ENCODE results near the gene ANKUB1. TPM values are rescaled to one million over a fixed set of nuclear protein-coding genes. Genes with fewer than 3 reads are reported as not detected.

Gene ANKUB1
- total and polyA plus RNA-seq, 9 of the 15 experiments (the other 6 are each of a cell fraction or from before 2014, with no cell fraction given), result not detected

DNA sequence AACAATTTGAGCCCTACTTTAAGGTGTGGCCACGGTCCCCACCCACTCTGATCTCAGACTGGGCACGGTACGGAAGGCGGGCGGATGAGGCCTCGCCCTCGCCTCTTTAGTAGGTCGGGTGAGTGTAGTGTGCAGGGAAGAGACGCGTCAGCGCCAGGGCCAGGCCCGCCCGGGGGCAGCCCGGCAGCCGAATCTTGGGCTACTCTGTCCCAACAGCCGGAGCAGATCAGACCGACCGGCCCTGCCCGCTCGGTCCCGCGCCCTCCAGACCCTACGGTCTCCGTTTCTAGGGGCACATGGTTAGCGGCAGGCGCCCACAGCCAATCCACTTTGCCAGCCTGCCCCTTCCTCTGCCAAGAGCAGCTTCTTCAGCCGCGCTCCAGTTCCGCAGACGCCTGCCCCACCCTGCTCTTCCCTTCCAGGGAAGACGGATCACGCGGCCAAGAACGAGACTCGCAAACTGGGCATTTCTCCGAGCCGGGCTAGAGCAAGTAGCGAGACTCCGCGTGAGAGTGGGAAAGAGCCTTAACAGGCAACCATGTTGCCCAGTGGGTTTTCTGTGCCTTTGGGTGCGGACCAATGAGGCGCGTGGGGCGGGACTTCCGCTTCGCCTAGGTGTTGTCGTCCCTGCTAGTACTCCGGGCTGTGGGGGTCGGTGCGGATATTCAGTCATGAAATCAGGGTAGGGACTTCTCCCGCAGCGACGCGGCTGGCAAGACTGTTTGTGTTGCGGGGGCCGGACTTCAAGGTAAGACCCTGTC is 20.4 kb upstream of the ANKUB1 start, which contains the start of gene RNF13 (continued):
- TF ChIP-seq, protein P1, sequence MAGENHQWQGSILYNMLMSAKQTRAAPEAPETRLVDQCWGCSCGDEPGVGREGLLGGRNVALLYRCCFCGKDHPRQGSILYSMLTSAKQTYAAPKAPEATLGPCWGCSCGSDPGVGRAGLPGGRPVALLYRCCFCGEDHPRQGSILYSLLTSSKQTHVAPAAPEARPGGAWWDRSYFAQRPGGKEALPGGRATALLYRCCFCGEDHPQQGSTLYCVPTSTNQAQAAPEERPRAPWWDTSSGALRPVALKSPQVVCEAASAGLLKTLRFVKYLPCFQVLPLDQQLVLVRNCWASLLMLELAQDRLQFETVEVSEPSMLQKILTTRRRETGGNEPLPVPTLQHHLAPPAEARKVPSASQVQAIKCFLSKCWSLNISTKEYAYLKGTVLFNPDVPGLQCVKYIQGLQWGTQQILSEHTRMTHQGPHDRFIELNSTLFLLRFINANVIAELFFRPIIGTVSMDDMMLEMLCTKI (IDR thresholded peaks at IDR 0.05; ENCODE audit: partially characterized antibody), result no peak
- TF ChIP-seq TAF9B (IDR thresholded peaks at IDR 0.05; ENCODE audit: partially characterized antibody), result peak; percentile 30
- 0 out of 2 replicates have a peak, but pooled peaks have one; percentile 7 for TF ChIP-seq BHLHE40 (IDR thresholded peaks at IDR 0.05; ENCODE audit: low read length)
- TF ChIP-seq, protein P2, sequence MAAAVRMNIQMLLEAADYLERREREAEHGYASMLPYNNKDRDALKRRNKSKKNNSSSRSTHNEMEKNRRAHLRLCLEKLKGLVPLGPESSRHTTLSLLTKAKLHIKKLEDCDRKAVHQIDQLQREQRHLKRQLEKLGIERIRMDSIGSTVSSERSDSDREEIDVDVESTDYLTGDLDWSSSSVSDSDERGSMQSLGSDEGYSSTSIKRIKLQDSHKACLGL (CRISPR knock-in tag; IDR thresholded peaks at IDR 0.05; ENCODE audit: borderline replicate concordance, poor library complexity, severe bottlenecking), result no peak
- TF ChIP-seq PTTG1 (tag; IDR thresholded peaks at IDR 0.05; ENCODE audit: low read depth), result no peak
- no peak for TF ChIP-seq TBL1XR1 (IDR thresholded peaks at IDR 0.05; ENCODE audit: low read length in 2 of 2)
- TF ChIP-seq, protein P3, sequence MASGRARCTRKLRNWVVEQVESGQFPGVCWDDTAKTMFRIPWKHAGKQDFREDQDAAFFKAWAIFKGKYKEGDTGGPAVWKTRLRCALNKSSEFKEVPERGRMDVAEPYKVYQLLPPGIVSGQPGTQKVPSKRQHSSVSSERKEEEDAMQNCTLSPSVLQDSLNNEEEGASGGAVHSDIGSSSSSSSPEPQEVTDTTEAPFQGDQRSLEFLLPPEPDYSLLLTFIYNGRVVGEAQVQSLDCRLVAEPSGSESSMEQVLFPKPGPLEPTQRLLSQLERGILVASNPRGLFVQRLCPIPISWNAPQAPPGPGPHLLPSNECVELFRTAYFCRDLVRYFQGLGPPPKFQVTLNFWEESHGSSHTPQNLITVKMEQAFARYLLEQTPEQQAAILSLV (tag; IDR thresholded peaks at IDR 0.05), result no peak
- TF ChIP-seq, protein P4, sequence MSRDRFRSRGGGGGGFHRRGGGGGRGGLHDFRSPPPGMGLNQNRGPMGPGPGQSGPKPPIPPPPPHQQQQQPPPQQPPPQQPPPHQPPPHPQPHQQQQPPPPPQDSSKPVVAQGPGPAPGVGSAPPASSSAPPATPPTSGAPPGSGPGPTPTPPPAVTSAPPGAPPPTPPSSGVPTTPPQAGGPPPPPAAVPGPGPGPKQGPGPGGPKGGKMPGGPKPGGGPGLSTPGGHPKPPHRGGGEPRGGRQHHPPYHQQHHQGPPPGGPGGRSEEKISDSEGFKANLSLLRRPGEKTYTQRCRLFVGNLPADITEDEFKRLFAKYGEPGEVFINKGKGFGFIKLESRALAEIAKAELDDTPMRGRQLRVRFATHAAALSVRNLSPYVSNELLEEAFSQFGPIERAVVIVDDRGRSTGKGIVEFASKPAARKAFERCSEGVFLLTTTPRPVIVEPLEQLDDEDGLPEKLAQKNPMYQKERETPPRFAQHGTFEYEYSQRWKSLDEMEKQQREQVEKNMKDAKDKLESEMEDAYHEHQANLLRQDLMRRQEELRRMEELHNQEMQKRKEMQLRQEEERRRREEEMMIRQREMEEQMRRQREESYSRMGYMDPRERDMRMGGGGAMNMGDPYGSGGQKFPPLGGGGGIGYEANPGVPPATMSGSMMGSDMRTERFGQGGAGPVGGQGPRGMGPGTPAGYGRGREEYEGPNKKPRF (IDR thresholded peaks at IDR 0.05; ENCODE audit: low read depth, low read length), result no peak
- TF ChIP-seq GABPB1 (CRISPR knock-in tag; IDR thresholded peaks at IDR 0.05), result peak; percentile 93
- no peak for TF ChIP-seq ZNF77 (CRISPR knock-in tag; IDR thresholded peaks at IDR 0.05)
- TF ChIP-seq, protein P5, sequence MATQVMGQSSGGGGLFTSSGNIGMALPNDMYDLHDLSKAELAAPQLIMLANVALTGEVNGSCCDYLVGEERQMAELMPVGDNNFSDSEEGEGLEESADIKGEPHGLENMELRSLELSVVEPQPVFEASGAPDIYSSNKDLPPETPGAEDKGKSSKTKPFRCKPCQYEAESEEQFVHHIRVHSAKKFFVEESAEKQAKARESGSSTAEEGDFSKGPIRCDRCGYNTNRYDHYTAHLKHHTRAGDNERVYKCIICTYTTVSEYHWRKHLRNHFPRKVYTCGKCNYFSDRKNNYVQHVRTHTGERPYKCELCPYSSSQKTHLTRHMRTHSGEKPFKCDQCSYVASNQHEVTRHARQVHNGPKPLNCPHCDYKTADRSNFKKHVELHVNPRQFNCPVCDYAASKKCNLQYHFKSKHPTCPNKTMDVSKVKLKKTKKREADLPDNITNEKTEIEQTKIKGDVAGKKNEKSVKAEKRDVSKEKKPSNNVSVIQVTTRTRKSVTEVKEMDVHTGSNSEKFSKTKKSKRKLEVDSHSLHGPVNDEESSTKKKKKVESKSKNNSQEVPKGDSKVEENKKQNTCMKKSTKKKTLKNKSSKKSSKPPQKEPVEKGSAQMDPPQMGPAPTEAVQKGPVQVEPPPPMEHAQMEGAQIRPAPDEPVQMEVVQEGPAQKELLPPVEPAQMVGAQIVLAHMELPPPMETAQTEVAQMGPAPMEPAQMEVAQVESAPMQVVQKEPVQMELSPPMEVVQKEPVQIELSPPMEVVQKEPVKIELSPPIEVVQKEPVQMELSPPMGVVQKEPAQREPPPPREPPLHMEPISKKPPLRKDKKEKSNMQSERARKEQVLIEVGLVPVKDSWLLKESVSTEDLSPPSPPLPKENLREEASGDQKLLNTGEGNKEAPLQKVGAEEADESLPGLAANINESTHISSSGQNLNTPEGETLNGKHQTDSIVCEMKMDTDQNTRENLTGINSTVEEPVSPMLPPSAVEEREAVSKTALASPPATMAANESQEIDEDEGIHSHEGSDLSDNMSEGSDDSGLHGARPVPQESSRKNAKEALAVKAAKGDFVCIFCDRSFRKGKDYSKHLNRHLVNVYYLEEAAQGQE (IDR thresholded peaks at IDR 0.05; ENCODE audit: borderline replicate concordance), result no peak
- TF ChIP-seq, protein P5 (CRISPR knock-in tag; IDR thresholded peaks at IDR 0.05; ENCODE audit: low read depth), result no peak
- 0 out of 2 replicates have a peak, but pooled peaks have one; percentile 19 for TF ChIP-seq ETV1 (tag; conservative IDR thresholded peaks at IDR 0.05; ENCODE audit: low read depth)
- no peak for TF ChIP-seq SMARCA4 (IDR thresholded peaks at IDR 0.05)
